ENCODE results near the gene BACE1. TPM values are rescaled to one million over a fixed set of nuclear protein-coding genes. Genes with fewer than 3 reads are reported as not detected.
A peak's percentile ranks its signal among the peaks of the same experiment; 100 is the strongest.
"Not testable (repeated sequence)": the region's sequence is repeated elsewhere in the genome, so short reads cannot be mapped to it uniquely, and the experiment has no call there.

The BACE1 gene
- total RNA-seq, 2 experiments from 2014 or later, result 0.62 TPM

- Mint-ChIP-seq H3K27ac (no peak overlapping the region), H3K27me3 (ENCODE audit: low read depth) (no peaks in the 10 kb centered on the region), H3K9me3 (no peaks in the 10 kb centered on the region), H3K36me3 (ENCODE audit: low read depth) (peaks cover 25% of the 10 kb centered on the region), H3K4me1 (ENCODE audit: low read depth) (no peaks in the 10 kb centered on the region), H3K4me3 (no peak overlapping the region)
- DNase-seq, result no peak
- intact Hi-C loops (cut with micrococcal nuclease), result no loop called here
- CTCF ChIA-PET, result interaction anchor here (0.6 kb wide), 1 partner anchor 29 kb away, joined by 3 read pairs; no protein-coding TSS in a partner anchor
These were observed 29.5 kb downstream of the BACE1 start for GRCh38 chr11:117286588-117286987.

GRCh38 chr11:117284053-117284452 lies 32.0 kb downstream of the BACE1 start:
- DNase-seq, result no peak
- Mint-ChIP-seq H3K4me3 (no peak overlapping the region), H3K36me3 (ENCODE audit: low read depth) (peaks cover 21% of the 10 kb centered on the region), H3K9me3 (no peaks in the 10 kb centered on the region), H3K4me1 (ENCODE audit: low read depth) (peaks cover 3% of the 10 kb centered on the region), H3K27me3 (ENCODE audit: low read depth) (no peaks in the 10 kb centered on the region), H3K27ac (no peak overlapping the region)
- CTCF ChIA-PET, result no interaction called here
- intact Hi-C loops (cut with micrococcal nuclease), result no loop called here

DNA sequence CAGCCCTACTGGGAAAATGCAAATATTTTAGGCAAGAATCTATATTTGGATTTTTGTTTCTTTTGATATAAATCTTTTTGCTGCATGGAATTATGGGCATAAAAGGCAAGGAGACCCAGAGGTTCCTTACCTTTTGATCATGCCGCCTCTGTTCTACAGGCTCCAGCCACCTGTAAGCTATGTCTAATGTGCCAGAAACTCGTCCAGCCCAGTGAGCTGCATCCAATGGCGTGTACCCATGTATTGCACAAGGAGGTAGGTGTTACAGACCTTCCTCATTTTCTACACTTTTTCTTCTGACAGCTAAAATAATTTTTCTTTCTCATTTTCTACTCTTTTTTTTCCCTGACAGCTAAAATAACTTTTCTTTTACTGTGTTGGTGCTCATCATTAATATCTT lies 33.1 kb downstream of the BACE1 start:
- peaks cover 3% of the 10 kb centered on the region for H3K4me1 Mint-ChIP-seq (ENCODE audit: low read depth)

DNA sequence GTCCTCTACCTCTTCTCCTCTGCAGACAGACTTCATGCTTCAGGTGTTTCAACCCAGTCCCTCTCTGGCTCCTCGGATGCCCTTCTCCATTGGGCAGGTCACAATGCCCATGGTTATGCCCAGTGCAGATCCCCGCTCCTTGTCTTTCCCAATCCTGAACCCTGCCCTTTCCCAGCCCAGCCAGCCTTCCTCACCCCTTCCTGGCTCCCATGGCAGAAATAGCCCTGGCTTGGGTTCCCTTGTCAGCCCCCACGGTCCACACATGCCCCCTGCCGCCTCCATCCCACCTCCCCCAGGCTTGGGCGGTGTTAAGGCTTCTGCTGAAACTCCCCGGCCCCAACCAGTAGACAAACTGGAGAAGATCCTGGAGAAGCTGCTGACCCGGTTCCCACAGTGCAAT lies 34.2 kb downstream of the BACE1 start:
- intact Hi-C loops (cut with micrococcal nuclease), result no loop called here
- peaks cover 3% of the 10 kb centered on the region for H3K4me1 Mint-ChIP-seq (ENCODE audit: low read depth)
- no peak overlapping the region for H3K27ac Mint-ChIP-seq
- H3K4me3 Mint-ChIP-seq, result no peak overlapping the region
- no peaks in the 10 kb centered on the region for H3K27me3 Mint-ChIP-seq (ENCODE audit: low read depth)
- peaks cover 21% of the 10 kb centered on the region for H3K36me3 Mint-ChIP-seq (ENCODE audit: low read depth)
- CTCF ChIA-PET, result no interaction called here
- no peaks in the 10 kb centered on the region for H3K9me3 Mint-ChIP-seq
- no peak for DNase-seq

More for the DNA sequence above, 33.1 kb downstream of the BACE1 start:
- intact Hi-C loops (cut with micrococcal nuclease), result no loop called here
- Mint-ChIP-seq H3K9me3 (no peaks in the 10 kb centered on the region), H3K27me3 (ENCODE audit: low read depth) (no peaks in the 10 kb centered on the region), H3K27ac (no peak overlapping the region), H3K36me3 (ENCODE audit: low read depth) (peaks cover 21% of the 10 kb centered on the region), H3K4me3 (no peak overlapping the region)
- no peak for DNase-seq
- CTCF ChIA-PET, result no interaction called here

GRCh38 chr11:117281159-117281558 lies 34.9 kb downstream of the BACE1 start:
- no peak for DNase-seq
- Mint-ChIP-seq H3K4me1 (ENCODE audit: low read depth) (peaks cover 3% of the 10 kb centered on the region), H3K27me3 (ENCODE audit: low read depth) (no peaks in the 10 kb centered on the region), H3K36me3 (ENCODE audit: low read depth) (peaks cover 18% of the 10 kb centered on the region), H3K27ac (no peak overlapping the region), H3K4me3 (no peak overlapping the region), H3K9me3 (no peaks in the 10 kb centered on the region)
- CTCF ChIA-PET, result no interaction called here
- intact Hi-C loops (cut with micrococcal nuclease), result no loop called here

- CTCF ChIA-PET, result interaction anchor here (0.5 to 1.2 kb wide), 3 partner anchors 39 to 316 kb away, joined by 3 to 6 read pairs (median 5); no protein-coding TSS in a partner anchor
- H3K36me3 Mint-ChIP-seq (ENCODE audit: low read depth), result peaks cover 18% of the 10 kb centered on the region
- H3K27me3 Mint-ChIP-seq (ENCODE audit: low read depth), result no peaks in the 10 kb centered on the region
- H3K4me1 Mint-ChIP-seq (ENCODE audit: low read depth), result peaks cover 3% of the 10 kb centered on the region
- no peak overlapping the region for H3K4me3 Mint-ChIP-seq
- no peaks in the 10 kb centered on the region for H3K9me3 Mint-ChIP-seq
- no peak for DNase-seq
- H3K27ac Mint-ChIP-seq, result peak overlapping the region; percentile 42
- intact Hi-C loops (cut with micrococcal nuclease), result no loop called here
These were observed 36.2 kb downstream of the BACE1 start for GRCh38 chr11:117279711-117280376.

- CTCF ChIA-PET, result no interaction called here
- Mint-ChIP-seq H3K36me3 (ENCODE audit: low read depth) (peaks cover 18% of the 10 kb centered on the region), H3K4me1 (ENCODE audit: low read depth) (peaks cover 3% of the 10 kb centered on the region), H3K9me3 (no peaks in the 10 kb centered on the region), H3K27ac (no peak overlapping the region), H3K27me3 (ENCODE audit: low read depth) (no peaks in the 10 kb centered on the region), H3K4me3 (no peak overlapping the region)
- intact Hi-C loops (cut with micrococcal nuclease), result no loop called here
- DNase-seq, result no peak
These were observed 37.7 kb downstream of the BACE1 start for GRCh38 chr11:117278347-117278746.

DNA sequence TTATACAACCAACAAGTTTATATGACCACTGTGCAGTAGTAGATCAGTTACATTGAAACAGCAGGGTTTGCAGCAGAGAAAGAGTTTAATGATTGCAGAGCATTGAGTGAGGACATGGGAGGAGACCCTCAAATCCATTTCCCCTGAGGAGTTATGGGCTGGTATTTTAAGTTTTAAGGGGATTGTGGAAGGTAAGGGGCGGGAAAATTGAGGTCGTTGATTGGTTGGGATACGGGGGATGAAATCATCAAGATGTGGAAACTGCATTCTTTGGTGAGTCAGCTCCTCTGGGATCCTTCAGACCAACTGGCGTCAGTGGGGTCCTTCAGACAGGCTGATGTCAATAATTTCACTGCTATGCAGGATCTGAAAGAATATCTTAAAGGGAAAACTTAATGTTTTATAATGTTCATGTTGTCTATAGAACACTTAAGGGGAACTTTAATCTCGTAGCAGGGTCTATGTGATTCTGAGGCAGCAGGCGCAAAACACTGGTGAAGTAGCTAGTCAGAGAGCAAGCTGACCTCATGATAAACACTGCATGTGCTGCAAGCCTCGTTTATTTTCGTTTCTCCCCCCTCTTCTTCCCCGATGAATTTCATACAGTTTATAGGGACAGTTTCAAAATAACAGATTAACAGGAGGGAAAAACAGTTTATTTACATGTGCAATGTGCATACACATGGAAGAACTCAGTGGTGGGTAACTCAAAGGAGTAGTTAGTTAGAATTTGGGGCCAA lies 42.3 kb downstream of the BACE1 start:
- no peaks in the 10 kb centered on the region for H3K4me1 Mint-ChIP-seq (ENCODE audit: low read depth)
- H3K4me3 Mint-ChIP-seq, result no peak overlapping the region
- H3K9me3 Mint-ChIP-seq, result peaks cover 2% of the 10 kb centered on the region
- no peak for DNase-seq
- no peak overlapping the region for H3K27ac Mint-ChIP-seq
- intact Hi-C loops (cut with micrococcal nuclease), result no loop called here
- CTCF ChIA-PET, result no interaction called here
- peaks cover 12% of the 10 kb centered on the region for H3K36me3 Mint-ChIP-seq (ENCODE audit: low read depth)
- no peaks in the 10 kb centered on the region for H3K27me3 Mint-ChIP-seq (ENCODE audit: low read depth)

- DNase-seq; H3K27me3 Mint-ChIP-seq (ENCODE audit: low read depth); intact Hi-C loops (cut with micrococcal nuclease); CTCF ChIA-PET; H3K4me3 Mint-ChIP-seq; H3K27ac Mint-ChIP-seq; H3K4me1 Mint-ChIP-seq (ENCODE audit: low read depth); H3K9me3 Mint-ChIP-seq: not testable (repeated sequence)
- H3K36me3 Mint-ChIP-seq (ENCODE audit: low read depth), result peaks cover 12% of the 10 kb centered on the region
These were observed 43.9 kb downstream of the BACE1 start for GRCh38 chr11:117272175-117272574.

- no peak for DNase-seq
- Mint-ChIP-seq H3K27me3 (ENCODE audit: low read depth) (no peaks in the 10 kb centered on the region), H3K27ac (no peak overlapping the region), H3K4me1 (ENCODE audit: low read depth) (no peaks in the 10 kb centered on the region), H3K36me3 (ENCODE audit: low read depth) (peaks cover 12% of the 10 kb centered on the region), H3K9me3 (peaks cover 2% of the 10 kb centered on the region), H3K4me3 (no peak overlapping the region)
- CTCF ChIA-PET, result no interaction called here
- intact Hi-C loops (cut with micrococcal nuclease), result no loop called here
These were observed 44.8 kb downstream of the BACE1 start for GRCh38 chr11:117271208-117271607.

- no peak for DNase-seq
- CTCF ChIA-PET, result no interaction called here
- Mint-ChIP-seq H3K4me3 (no peak overlapping the region), H3K27me3 (ENCODE audit: low read depth) (no peaks in the 10 kb centered on the region), H3K27ac (no peak overlapping the region), H3K4me1 (ENCODE audit: low read depth) (no peaks in the 10 kb centered on the region), H3K36me3 (ENCODE audit: low read depth) (peaks cover 9% of the 10 kb centered on the region), H3K9me3 (peaks cover 2% of the 10 kb centered on the region)
- intact Hi-C loops (cut with micrococcal nuclease), result no loop called here
These were observed 46.2 kb downstream of the BACE1 start for GRCh38 chr11:117269856-117270255.

GRCh38 chr11:117265745-117266144 lies 50.3 kb downstream of the BACE1 start:
- no peaks in the 10 kb centered on the region for H3K4me1 Mint-ChIP-seq (ENCODE audit: low read depth)
- CTCF ChIA-PET, result no interaction called here
- H3K27ac Mint-ChIP-seq, result no peak overlapping the region
- no peaks in the 10 kb centered on the region for H3K9me3 Mint-ChIP-seq
- no peaks in the 10 kb centered on the region for H3K27me3 Mint-ChIP-seq (ENCODE audit: low read depth)
- no peak overlapping the region for H3K4me3 Mint-ChIP-seq
- DNase-seq, result no peak
- intact Hi-C loops (cut with micrococcal nuclease), result no loop called here
- H3K36me3 Mint-ChIP-seq (ENCODE audit: low read depth), result peaks cover 5% of the 10 kb centered on the region

All from activated naive CD4-positive, alpha-beta T cell treated with anti-CD3 and anti-CD28 coated beads for 36 hours (primary cell).